Endothelial cell of umbilical vein (primary cell): ENCODE measurements around the gene COL15A1.

ENCODE experiments used
- CTCF ChIP-seq, 2 donors: IDR thresholded peaks; 1 replicate in 1 of 2; 2 replicates in 1 of 2; pipeline ENCODE4 v1.5.1; 2011; ENCODE audit warnings: low read length in 2 of 2, mild to moderate bottlenecking in 2 of 2, moderate library complexity in 2 of 2, control low read depth in 1 of 2, inconsistent platforms in 1 of 2, low read depth in 1 of 2; ENCODE audit not compliant: insufficient read depth in 1 of 2; ENCODE audit errors: extremely low read depth in 1 of 2
- EZH2 ChIP-seq: IDR thresholded peaks from 2 replicates; pipeline ENCODE4 v1.6.1; 2012; ENCODE audit warnings: borderline replicate concordance, low read depth, mild to moderate bottlenecking, moderate library complexity, low read length, inconsistent platforms; ENCODE audit not compliant: severe bottlenecking
- FOS ChIP-seq: IDR thresholded peaks from 2 replicates; pipeline ENCODE4 v1.6.1; 2011; ENCODE audit warnings: mild to moderate bottlenecking, low read length, moderate library complexity, borderline replicate concordance; ENCODE audit not compliant: insufficient read depth
- JUN ChIP-seq: IDR thresholded peaks from 2 replicates; pipeline ENCODE4 v1.6.1; 2011; ENCODE audit warnings: borderline replicate concordance, low read depth; ENCODE audit not compliant: insufficient read length, insufficient read depth
- POLR2A ChIP-seq: IDR thresholded peaks from 2 replicates; pipeline ENCODE4 v1.6.1; 2012; ENCODE audit warnings: low read depth, mild to moderate bottlenecking, control low read depth, low read length
- POLR2AphosphoS5 ChIP-seq: IDR thresholded peaks from 2 replicates; pipeline ENCODE4 v1.6.1; 2012; ENCODE audit warnings: low read depth, mild to moderate bottlenecking, control low read depth, low read length, moderate library complexity; ENCODE audit not compliant: insufficient read depth

- TF ChIP-seq POLR2A (no peak), CTCF (IDR thresholded peaks at IDR 0.05; ENCODE audit: extremely low read depth in 1 of 2, insufficient read depth in 1 of 2, low read depth in 1 of 2, low read length in 2 of 2) (no peak), JUN (no peak), FOS (no peak), POLR2AphosphoS5 (no peak), EZH2 (no peak)
Measured at GRCh38 chr9:99055384-99055783, 111.7 kb downstream of the COL15A1 start.
